Suppressor macrophage treated with lipopolysaccharide for 4 hours (primary cell): Measurements from ENCODE around the gene FBXO36.

Source experiments
- DNase-seq: peaks from one replicate; pipeline ENCODE4 v3.0.0-alpha.2; 2020

Gene FBXO36

GRCh38 chr2:229974266-229974665, 52.0 kb downstream of the FBXO36 start:
- DNase-seq = no peak

GRCh38 chr2:229980431-229981184, 58.3 kb downstream of the FBXO36 start:
- DNase-seq = peak; percentile 25

- DNase-seq = peak; percentile 25
These were observed 70.9 kb downstream of the FBXO36 start for GRCh38 chr2:229993236-229993635.

- no peak for DNase-seq
These were observed 74.0 kb downstream of the FBXO36 start for GRCh38 chr2:229996320-229996719.

- DNase-seq = no peak
These were observed 75.3 kb downstream of the FBXO36 start for GRCh38 chr2:229997565-229997964.

- DNase-seq = peak; percentile 39
These were observed 78.0 kb downstream of the FBXO36 start for GRCh38 chr2:230000118-230000841.

- DNase-seq = peak; percentile 87
These were observed 85.8 kb downstream of the FBXO36 start for GRCh38 chr2:230007931-230008707.

- DNase-seq = peak; percentile 25
These were observed 86.4 kb downstream of the FBXO36 start for GRCh38 chr2:230008708-230009066.

GRCh38 chr2:230010501-230010900, 88.2 kb downstream of the FBXO36 start:
- DNase-seq = no peak

- DNase-seq = no peak
These were observed 89.3 kb downstream of the FBXO36 start for GRCh38 chr2:230011617-230012016.

GRCh38 chr2:230012267-230012884, 90.1 kb downstream of the FBXO36 start:
- no peak for DNase-seq

- DNase-seq = no peak
These were observed 94.5 kb downstream of the FBXO36 start for GRCh38 chr2:230016844-230017243.

- peak; percentile 49 for DNase-seq
These were observed 95.8 kb downstream of the FBXO36 start for GRCh38 chr2:230018153-230018552.

GRCh38 chr2:230019742-230020141, 97.4 kb downstream of the FBXO36 start:
- no peak for DNase-seq

GRCh38 chr2:230023313-230023712, 101.0 kb downstream of the FBXO36 start:
- DNase-seq = no peak

GRCh38 chr2:230042195-230042594, 119.9 kb downstream of the FBXO36 start:
- DNase-seq = peak; percentile 6

- no peak for DNase-seq
These were observed 120.7 kb downstream of the FBXO36 start for GRCh38 chr2:230043025-230043424.

- no peak for DNase-seq
These were observed 121.2 kb downstream of the FBXO36 start for GRCh38 chr2:230043461-230043860.

GRCh38 chr2:230046491-230046890, 124.2 kb downstream of the FBXO36 start:
- no peak for DNase-seq

- no peak for DNase-seq
These were observed 125.8 kb downstream of the FBXO36 start for GRCh38 chr2:230048010-230048671.

- no peak for DNase-seq
These were observed 127.8 kb downstream of the FBXO36 start for GRCh38 chr2:230050136-230050535.

- no peak for DNase-seq
These were observed 130.0 kb downstream of the FBXO36 start for GRCh38 chr2:230052299-230052698.
